ENCODE results near the gene YIPF3.
"Not testable (repeated sequence)": the region's sequence is repeated elsewhere in the genome, so short reads cannot be mapped to it uniquely, and the experiment has no call there.

Gene YIPF3

GRCh38 chr6:43467752-43468151 lies 49.0 kb downstream of the YIPF3 start:
- in situ Hi-C loops (cut with HindIII; ENCODE audit: low sequenced_read_pairs): no loop called here
- no peak for TF ChIP-seq CTCF (IDR thresholded peaks at IDR 0.05; ENCODE audit: low read depth, low read length)
- no peak overlapping the region for H3K4me3 ChIP-seq (ENCODE audit: low read depth, low read length)
- DNase-seq (ENCODE audit: low read depth, low spot score): no peak

- DNase-seq (ENCODE audit: low read depth, low spot score); H3K4me3 ChIP-seq (ENCODE audit: low read depth, low read length); in situ Hi-C loops (cut with HindIII; ENCODE audit: low sequenced_read_pairs): not testable (repeated sequence)
These were observed 49.5 kb downstream of the YIPF3 start for GRCh38 chr6:43467265-43467664.

GRCh38 chr6:43465948-43466347 lies 50.8 kb downstream of the YIPF3 start:
- no peak overlapping the region for H3K4me3 ChIP-seq (ENCODE audit: low read depth, low read length)
- no peak for TF ChIP-seq CTCF (IDR thresholded peaks at IDR 0.05; ENCODE audit: low read depth, low read length)
- in situ Hi-C loops (cut with HindIII; ENCODE audit: low sequenced_read_pairs): no loop called here
- no peak for DNase-seq (ENCODE audit: low read depth, low spot score)

GRCh38 chr6:43464337-43464736 lies 52.4 kb downstream of the YIPF3 start:
- TF ChIP-seq CTCF (IDR thresholded peaks at IDR 0.05; ENCODE audit: low read depth, low read length): no peak
- no peak for DNase-seq (ENCODE audit: low read depth, low spot score)
- in situ Hi-C loops (cut with HindIII; ENCODE audit: low sequenced_read_pairs): no loop called here
- no peak overlapping the region for H3K4me3 ChIP-seq (ENCODE audit: low read depth, low read length)

GRCh38 chr6:43461936-43462335 lies 54.8 kb downstream of the YIPF3 start:
- no peak for DNase-seq (ENCODE audit: low read depth, low spot score)
- in situ Hi-C loops (cut with HindIII; ENCODE audit: low sequenced_read_pairs): no loop called here
- no peak overlapping the region for H3K4me3 ChIP-seq (ENCODE audit: low read depth, low read length)
- no peak for TF ChIP-seq CTCF (IDR thresholded peaks at IDR 0.05; ENCODE audit: low read depth, low read length)
